ENCODE results near the gene TFF1.

Gene TFF1

DNA sequence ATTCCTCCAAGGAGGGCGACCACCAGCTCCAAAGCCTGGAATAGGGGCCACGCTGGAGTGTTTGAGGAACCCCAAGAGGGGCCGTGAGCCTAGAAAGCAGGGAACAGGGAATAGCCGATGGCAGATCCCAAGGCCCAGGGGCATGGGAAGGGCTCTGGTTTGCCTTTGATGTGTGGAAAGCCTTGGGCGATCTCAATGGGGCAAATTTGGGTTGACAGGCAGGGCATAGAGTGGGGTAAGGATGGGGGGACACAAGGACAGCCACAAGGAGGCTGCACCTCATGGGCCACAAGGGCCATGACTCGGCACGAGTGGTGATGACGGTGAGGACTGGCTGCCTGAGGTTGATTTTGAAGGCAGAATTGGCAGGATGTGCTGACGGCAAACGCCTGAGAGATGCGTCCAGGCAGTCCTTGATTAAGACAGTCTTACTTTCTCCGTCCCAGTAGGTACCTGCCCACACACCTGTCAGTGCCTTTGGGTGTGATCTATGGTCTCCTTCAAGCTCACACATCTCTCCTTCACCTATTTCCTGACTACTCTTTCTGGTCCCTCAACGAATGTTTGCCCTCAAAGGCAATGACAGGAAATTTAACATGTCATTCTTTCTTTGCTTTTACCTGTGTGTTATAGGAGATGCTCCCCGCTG, 31.5 kb upstream of the TFF1 start:
- DNase-seq, result no peak

DNA sequence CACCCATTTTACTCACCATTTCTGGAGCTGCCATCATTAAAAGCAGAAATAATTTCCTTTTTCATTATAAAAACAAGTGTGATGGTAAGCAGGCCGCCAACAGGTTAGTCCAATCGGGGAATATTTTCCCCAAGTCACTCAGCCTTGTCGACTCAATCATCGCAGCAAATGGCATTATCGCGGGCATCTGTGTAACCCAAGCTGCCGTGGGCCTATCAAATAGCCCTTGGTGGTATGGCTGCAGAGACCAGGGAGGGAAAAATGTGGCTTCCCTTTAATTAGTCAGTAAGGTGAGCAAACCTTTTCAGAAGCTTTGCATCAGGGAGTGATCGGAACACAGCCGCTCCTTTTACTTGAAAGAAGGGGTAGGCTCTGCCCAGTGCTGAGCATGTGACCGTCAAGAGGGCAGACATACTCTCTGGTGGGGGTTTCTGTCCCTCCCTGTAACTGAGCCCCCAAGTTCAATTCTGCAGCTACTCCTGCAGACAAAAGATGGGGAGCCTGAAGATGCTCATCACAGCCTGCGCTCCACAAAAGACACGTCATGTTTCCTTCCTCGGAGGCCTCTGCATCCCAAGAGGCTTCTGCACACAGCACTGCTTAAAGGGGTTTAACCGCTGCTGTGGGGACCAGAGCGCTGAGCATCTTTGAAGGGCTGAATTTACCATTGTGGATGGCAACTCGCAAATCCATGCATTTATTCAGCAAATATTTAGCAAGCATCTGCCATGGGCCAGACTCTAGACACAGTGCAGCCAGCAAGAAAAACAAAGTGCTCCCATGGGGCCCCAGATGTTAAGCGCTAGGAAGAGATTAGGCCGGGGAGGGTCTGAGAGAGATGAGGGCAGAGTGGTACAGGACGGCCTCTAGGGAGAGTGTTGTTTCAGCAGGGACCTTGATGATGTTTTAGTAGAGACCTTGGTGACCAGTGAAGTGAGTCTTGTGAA, 30.7 kb upstream of the TFF1 start:
- DNase-seq, result no peak

DNA sequence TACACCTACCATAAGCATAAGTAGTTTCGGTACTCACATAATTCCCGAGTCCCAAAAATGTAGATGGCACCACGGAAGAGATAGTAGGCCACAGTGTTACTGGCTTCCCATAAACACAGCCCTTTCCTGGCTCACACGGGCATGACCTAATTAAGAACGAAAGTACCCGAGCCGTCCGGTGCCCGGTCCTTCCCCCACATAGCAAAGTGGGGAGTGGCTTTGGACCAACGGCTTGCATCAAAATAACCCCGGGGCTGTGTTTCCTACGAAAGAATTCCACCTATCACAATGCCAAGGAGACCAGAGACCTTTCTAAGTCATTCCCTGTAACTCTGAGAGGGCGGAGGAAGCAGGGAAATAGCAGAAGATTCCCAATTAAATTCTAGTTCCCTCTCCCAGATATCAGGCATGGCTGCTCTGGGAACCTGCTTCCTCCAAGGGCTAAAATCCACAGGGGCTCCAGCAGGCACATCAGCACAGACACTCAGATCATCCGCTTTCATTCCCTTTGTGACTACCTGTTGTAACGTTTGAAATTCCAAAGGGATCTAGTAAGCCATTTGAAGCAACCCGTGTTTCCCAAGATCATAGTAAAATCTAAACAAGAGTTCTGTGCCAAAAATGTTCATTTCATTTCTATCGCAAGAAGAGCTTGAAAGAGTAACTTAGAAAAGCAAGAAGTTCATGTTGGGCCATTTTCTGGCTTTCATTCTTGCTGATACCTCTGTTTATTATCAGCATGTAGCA, 29.7 kb upstream of the TFF1 start, which contains the start of gene TMPRSS3:
TSS of gene TMPRSS3 (minus strand) at position 148 of the 747 bp plus-strand sequence. CDS start 635 bp downstream, outside the sequence.
- no peak for DNase-seq

DNA sequence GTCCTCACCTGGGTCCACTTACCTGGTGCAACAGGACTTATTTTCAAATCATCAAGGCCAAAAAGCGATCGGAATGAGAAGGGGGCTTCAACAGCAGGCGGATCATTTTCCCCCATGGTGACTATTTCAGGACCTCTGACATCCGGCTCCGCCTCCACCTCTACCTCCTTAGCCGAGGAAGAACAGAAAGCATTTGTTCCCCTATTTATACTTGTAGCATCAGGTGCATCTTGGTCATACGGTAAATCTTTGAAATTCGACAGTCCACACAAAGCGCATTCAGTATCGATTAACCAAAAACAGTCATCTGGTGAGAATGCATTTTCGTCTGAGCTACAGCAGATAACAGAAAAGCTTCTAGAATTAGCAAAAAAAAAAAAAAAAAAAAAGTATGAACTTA, 29.0 kb upstream of the TFF1 start:
- DNase-seq, result no peak

DNA sequence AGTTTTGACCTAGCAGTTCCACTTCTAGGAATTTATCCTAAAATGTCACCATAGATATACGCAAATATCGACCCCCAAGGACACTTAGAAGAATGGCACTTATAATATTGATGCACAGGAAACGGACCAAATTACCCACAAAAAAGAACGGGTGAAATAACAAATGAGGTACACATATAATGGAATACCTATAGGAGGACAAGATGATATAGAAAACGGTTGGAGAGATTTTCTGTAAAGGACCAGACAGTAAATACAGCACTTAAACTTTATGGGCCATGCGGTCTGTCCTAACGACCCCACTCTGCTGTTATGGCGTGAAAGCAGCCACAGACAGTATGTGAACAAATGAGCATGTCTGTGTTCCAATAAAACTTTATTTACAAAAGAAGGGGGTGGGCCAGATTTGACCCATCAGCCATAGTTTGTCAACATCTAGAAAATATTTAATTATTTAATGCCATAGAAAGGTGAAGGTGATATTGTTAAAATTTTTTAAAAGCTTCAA, 27.2 kb upstream of the TFF1 start:
- no peak for DNase-seq

DNA sequence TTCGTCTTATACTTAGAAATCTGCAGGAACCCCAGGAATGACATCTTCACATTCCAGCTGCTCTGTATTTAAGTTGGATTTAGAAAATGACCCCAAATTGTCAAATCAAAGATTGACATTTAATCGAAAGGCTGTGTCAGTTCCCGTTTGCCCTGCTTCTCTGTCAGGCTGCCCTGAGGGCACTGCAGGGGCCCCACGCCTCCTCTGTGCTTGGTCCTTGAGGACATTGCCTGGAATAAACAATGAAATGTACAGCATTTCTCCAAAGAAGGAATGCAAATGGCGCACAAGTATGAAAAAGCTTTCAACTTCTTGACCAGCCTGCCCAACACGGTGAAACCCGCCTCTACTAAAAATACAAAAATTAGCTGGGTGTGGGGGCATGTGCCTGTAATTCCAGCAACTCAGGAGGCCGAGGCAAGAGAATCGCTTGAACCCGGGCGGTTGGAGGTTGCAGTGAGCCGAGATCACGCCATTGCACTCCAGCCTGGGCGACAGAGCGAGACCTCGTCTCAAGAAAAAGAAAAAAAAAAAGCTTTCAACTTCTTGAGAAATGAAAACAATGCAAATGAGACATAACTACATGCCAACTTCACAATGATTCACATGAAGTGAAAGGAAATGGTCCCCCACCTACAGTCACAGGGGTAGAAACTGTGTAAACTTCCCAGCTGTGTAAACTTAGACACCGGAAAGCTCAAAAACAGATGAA, 26.6 kb upstream of the TFF1 start:
- DNase-seq, result no peak

DNA sequence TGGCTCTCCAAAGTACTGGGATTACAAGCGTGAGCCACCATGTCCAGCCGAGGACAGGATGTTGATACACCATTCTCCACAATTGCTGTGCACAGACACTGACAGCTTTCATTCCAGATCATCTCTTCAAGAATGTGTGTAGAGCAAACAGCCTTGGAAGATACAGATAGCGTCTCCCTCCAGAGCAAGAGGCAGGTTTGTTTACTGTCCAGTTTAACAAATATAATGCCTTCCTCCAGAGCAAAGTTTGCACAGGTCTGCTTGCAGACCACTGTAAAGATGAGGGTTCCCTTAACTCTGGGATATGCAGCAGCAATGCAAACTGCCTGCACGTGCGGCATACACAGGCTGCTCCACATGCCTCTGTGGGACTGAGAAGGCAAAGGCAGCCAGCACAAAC, 25.0 kb upstream of the TFF1 start:
- no peak for DNase-seq

DNA sequence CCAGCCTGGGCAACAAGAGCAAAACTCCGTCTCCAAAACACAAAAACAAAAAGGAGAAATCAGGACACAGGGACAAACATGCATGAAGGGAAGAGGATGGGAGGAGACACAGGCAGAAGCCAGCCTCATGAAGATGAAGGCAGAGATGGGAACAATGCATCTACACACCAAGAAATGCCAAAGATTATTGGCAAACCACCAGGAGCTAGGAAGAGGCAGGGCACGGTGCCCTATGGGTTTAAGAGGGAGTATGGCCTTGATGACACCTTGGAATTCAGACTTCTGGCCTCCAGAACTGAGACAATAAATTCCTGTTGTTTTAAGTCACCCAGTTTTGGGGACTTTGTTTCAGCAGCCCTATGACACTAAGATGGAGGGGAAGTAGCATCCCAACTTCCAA, 24.4 kb upstream of the TFF1 start:
- DNase-seq, result no peak

DNA sequence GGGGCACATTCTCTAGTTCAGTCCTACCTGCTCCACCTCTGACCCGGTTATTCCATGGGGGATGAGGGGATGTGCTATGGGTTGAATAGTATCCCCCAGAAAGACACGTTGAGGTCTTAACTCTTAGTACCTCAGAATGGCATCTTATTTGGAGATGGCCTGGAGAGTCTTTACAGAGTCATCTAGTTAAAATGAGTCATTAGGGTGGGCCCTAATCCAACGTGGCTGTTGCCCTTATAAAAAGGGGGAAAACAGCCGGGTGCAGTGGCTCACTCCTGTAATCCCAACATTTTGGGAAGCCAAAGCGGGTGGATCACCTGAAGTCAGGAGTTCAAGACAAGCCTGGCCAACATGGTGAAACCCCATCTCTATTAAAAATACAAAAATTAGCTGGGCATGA, 23.9 kb upstream of the TFF1 start:
- no peak for DNase-seq

DNA sequence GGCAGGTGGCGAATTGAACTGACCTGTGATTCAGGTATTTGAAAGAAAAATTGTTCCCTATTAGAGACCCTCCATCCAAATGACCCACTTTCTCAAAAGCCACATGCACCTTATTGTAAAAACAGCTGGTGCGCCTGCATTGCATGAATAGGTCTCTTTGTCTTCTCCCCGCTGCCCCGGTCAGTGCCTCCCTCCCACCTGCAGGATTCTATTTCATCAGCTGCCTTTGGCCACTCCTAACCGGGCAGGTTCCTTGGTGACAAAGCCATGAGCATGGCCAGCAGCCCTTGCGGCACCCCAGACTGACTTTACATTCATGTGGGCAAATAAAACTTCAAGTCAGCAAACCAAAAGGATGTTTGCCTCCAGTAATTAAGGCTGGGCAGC, 23.1 kb upstream of the TFF1 start:
- no peak for DNase-seq

DNA sequence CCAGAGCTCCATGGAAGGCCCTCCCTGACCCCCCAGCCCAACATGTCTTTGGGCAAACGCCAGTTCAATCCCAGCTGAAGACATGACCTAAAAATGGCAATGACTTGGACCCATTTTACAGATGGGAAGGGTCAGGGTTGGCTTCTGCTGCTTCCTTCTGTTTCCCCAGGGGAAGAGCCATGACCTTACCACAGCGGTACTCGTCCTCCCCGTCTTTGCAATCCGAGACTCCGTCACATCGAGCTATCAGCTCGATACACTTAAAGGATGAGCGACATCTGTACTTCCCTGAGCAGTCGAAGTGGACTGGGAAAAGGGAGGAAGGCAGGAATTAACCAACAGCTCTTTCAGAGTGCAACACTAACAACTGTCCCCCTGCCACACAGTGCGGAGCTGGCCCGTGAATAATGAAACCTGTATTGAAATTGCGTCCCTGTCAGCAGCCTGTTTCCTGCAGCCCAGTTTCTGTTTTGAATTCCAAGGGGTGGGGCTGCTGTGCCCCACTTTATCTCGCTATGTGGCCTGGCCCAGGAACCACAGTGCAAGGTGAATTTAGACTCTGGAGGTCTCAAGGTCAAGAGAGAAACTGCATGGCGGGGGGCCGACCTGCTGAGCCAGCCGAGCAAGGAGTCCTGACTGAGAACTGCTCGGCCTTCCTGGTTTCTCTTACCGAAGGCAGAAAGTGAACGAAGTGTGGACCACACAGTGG, 22.6 kb upstream of the TFF1 start:
- peak; percentile 30 for DNase-seq

DNA sequence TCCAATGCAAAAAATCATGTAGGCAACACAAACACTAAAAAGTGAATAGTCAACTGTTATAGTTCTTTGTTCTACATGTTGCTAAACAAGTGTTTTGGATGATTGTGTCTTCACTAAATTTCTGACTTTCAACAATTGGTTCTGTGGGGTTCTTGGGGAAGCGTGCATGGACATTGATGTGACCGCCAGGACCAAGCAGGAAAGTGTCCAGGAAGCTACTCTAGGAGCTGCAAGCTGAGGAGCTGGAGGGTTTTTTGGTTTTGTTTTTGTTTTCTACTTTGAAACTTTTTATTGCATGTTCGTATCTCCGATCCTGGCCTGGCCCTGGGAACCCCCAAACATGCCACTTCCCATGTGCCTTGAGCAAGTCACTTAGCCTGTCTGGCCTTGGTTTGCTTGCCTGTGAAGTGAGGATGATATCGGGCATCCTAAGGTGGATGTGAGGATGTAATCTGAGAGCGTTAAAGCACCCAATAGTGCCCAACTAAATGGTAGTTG, 21.6 kb upstream of the TFF1 start:
- no peak for DNase-seq

DNA sequence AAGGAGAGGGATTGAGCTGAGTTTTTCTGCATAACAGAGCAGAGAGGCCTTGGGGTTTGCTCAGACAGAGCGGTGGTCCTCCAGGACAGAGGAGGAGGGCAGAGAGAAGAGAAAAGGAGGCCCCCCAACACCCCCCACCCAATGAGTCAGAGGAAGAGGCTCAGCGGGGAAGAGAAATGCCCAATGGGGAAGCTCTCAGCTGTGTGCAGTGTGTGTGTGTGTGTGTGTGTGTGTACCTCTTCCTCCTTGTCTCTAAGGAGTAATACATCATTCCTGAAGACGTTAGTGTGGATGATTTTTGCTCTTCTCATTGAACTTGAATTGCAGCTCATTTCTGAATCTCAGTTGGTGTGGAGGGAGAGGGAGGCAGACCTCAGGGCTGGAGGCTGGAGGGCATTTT, 20.8 kb upstream of the TFF1 start:
- no peak for DNase-seq

DNA sequence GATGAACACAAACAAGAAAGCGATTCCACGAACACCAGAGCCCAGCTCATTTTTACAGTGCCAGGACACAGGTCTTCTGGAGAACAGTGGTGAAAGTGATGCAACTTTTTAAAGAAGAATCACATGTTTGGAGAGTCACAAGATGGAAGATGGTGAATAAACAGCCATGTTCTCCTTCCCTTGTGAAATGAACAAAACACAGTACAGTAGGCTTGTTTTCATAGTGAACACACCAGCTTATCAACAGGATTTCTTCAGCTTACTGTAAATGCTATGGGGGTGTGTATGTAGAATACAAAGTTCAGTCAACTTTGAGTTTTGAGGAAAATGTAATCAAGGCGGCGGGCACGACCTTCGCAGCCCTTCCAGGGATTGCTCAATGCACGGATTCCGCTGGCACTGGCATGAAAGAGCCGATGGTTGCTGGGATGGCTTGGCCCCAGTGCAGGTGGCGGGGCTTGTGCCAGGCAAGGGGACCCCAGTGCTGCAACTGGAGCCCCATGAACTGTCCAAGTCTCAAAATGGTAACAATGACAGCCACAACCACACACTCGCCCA, 19.8 kb upstream of the TFF1 start:
- no peak for DNase-seq

DNA sequence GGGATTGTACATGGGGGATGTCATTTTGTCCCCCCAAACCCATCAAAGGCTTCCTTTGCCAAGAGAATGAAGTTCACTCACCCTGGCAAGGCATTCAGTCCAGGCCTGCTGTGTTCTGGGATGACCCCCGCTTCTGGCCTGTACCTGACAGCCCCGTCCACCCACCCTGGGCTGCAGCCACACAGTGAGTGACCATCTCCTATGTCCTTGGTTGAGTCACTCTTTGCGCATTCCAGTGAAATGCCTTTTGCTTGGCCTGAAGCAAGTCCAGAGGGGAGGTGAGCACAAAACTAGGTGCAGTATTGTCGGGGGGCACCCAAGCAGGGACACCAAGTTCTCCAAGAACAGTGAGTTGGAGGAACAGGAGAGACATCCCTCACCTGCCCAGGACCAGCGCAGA, 19.3 kb upstream of the TFF1 start:
- no peak for DNase-seq

DNA sequence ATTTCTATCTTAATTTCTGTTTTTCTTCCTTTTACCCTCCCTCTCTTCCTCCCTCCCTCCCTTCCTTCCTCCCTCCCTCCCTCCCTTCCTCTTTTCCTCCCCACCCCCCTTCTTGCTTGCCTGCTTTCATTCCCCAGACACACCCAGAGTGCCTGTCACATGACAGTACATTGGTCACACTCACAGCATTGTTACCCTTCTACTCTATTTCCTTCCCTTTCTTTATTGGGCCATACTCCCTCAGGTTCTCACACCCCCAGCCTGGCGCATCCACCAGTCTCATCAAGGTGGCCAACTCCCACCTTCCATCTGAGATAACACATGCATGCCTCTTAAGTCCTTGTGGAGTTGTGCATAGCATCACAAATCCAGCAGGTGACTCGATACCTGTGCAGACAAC, 18.7 kb upstream of the TFF1 start:
- DNase-seq, result no peak

DNA sequence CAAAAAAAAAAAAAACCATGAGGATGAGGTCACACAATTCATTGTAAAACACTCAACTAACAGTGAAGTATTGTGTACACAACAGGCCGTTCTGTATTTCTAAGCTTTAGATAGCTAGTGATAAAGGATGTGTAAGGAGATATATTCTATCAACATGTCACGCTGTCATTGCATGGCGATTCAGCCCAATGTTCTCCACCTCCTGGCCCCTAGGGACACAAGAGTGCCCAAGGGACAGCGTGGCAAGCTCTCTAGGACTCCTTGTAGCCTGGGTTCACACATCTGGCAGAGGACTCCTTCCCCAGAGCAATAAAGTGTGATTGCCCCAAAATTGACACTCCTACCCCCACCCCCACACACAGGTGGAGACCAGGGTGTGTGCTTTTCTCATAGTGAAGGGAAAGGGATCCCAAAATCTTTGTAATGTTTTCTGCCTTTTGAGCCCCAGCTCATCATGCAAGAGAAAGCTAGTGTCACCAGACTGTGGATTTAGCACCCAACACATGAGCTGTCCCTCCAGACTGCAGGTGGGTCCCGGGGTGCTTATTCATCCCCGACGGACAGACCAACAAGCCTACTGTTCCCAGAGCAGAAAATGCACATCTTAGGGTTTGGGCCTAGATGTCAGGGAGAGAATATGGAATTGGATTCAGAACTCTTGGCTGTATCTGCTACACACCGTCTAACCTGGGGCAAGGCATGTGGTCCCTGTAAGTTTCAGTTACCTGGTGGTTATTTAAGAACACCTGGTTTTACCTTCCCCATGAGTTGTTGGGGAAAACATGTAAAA, 18.0 kb upstream of the TFF1 start:
- no peak for DNase-seq

DNA sequence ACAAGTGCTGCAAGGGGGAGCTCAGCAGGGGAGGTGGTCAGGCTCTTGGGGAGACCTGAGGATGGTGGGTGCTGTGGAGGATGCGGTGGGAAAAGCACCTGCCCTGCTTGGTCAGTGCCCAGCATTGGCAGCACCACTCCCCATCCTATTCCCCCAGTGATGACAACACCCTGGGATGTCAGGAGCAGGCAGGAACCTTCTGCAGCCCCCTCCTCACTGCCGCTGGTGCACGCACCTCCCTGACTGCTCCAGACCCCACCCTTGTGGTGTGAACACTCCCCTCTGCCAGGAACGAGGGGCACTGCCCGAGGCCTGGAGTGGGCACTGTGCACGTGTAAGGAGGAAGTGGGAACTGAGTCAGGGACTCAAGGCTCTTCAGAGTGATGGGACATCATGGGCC, 17.0 kb upstream of the TFF1 start:
- DNase-seq, result no peak

DNA sequence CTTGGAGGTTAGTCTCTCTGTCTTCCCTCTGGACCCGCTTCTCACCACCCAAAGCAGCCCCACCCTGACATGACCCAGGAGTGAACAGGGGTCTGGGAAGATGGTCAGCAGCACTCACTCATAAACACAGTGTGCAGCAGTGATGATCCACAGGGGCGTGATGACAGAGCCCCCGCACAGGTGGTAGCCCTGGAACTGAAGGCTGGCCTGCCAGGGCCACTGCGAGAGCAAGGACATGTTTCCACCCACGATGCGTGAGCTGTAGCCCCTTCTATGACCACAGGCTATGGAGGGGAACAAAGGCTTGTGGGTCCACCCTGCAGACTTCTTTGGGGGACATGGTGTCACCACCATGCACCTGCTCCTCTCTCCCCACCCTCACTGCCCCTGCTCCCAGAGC, 16.6 kb upstream of the TFF1 start:
- DNase-seq, result no peak

DNA sequence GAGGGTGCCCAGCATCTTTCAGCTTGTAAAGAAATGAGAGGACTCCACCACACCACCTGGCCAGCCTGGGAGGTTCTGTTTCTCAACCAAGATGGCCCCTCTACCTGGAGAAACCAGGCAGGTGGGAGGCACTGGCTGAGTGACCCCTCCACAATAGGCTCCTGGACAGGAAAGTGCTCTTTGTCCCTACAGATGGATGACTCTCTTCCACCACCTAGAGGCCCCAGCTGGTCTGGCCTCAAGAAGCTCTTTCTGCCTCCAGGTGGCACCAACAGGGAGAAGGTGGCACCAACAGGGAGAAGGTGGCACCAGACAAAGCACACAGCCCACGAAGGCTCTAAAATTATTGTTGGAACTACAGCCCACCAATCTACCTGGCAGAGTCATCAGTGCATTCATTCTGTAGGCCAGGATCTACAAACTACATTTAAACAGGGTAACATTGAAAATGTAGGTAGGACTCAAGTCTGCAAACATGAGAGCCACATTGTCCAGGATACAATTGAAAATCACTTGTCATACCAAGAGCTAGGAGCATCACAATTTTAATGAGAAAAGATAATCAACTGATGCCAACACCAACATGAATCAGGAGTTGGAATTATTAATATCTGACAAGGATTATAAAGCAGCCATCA, 15.1 kb upstream of the TFF1 start:
- DNase-seq, result peak; percentile 24

All from central memory CD4-positive, alpha-beta T cell (primary cell).